Tibial nerve (tissue), 4 donors: Measurements from ENCODE around the gene PFN3.

Experiments
- CTCF ChIP-seq, 5 experiments: fragments of 200-600 bp in 3 of 5; fragments of 450-650 bp in 2 of 5; sonication (generic) in 3 of 5; IDR thresholded peaks; one replicate each; pipeline ENCODE4 v1.5.1; 2016 to 2019; ENCODE audit warnings: antibody characterized with exemption in 5 of 5, mild to moderate bottlenecking in 3 of 5, moderate library complexity in 2 of 5
- EP300 ChIP-seq, 2 donors: sonication (generic); formaldehyde crosslinking; IDR thresholded peaks; one replicate each; pipeline ENCODE4 v1.6.1; 2017; ENCODE audit warnings: antibody characterized with exemption in 2 of 2, mild to moderate bottlenecking in 1 of 2

GRCh38 chr5:177383181-177383580 is 17.3 kb downstream of the PFN3 start:
- TF ChIP-seq CTCF (IDR thresholded peaks at IDR 0.05) = no peak
- no peak for TF ChIP-seq EP300 (IDR thresholded peaks at IDR 0.05)
